ENCODE results near the gene TTC14.
"Not testable (repeated sequence)": the region's sequence is repeated elsewhere in the genome, so short reads cannot be mapped to it uniquely, and the experiment has no call there.

The TTC14 gene, protein sequence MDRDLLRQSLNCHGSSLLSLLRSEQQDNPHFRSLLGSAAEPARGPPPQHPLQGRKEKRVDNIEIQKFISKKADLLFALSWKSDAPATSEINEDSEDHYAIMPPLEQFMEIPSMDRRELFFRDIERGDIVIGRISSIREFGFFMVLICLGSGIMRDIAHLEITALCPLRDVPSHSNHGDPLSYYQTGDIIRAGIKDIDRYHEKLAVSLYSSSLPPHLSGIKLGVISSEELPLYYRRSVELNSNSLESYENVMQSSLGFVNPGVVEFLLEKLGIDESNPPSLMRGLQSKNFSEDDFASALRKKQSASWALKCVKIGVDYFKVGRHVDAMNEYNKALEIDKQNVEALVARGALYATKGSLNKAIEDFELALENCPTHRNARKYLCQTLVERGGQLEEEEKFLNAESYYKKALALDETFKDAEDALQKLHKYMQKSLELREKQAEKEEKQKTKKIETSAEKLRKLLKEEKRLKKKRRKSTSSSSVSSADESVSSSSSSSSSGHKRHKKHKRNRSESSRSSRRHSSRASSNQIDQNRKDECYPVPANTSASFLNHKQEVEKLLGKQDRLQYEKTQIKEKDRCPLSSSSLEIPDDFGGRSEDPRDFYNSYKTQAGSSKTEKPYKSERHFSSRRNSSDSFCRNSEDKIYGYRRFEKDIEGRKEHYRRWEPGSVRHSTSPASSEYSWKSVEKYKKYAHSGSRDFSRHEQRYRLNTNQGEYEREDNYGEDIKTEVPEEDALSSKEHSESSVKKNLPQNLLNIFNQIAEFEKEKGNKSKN

DNA sequence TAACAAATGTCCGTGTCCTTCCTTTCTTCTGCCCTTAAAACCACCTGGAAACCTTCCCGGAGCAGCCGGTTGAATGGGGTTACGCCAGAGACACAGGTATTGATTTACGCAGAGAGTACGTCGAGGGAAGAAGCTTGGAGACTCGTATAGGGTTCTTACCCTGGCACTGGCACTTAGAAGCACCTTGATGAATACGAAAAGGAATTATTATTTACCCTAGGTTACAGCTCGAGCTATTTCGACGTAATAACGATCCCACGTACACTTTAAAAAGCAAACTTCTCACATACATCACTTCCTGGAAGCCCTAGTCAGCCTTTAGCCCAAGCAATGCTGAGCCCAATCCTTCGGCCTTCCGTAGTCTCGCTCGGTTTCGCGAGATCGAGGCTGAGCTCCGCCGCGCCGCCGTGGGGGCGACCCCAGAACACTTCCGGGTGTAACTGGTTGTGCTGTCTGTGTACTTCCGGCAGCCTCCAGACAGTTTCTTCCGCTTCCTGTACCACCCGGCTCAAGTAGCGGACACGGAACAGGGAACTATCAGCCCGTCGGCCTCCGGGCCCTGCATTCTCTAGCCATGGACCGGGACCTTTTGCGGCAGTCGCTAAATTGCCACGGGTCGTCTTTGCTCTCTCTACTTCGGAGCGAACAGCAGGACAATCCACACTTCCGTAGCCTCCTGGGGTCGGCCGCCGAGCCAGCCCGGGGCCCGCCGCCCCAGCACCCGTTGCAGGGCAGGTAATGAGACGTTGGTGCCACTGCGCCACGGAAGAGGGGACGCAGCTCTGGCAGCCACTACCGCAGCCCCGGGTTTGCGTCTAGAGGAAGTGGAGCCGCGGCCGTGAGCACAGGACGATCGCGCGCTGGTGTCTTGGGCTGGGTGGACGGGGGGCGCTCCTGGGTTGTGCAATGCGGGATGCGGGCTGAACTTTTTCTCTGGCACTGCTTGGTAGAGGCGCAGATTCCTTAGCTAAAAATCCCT is at the start of gene TTC14:
Gene TTC14 (plus strand): TSS at position 476 of the 979 bp plus-strand sequence. CDS start 99 bp downstream, at position 575.
- peak; percentile 86 to 87 for DNase-seq (ENCODE audit: low read depth in 2 of 2)

DNA sequence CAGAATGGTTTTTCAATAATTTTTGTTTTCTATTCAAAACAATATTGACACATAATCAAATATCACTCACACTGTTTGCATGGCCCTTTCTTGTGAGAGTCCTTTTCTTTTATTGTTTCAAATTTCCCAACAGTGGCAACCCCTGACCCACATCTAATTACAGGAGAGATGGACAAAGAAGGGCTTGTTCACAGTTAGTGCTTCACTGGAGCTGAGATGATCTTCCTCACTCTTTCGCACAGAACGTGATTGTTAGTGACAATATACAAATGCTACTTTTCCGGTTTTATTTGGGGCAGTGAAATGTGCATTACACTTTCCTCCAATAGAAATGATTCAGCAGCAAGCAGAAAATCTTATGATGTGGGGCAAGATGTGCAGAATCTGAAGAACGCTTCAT is 38.6 kb upstream of the TTC14 start:
- no peak for DNase-seq (ENCODE audit: low read depth in 2 of 2)

DNA sequence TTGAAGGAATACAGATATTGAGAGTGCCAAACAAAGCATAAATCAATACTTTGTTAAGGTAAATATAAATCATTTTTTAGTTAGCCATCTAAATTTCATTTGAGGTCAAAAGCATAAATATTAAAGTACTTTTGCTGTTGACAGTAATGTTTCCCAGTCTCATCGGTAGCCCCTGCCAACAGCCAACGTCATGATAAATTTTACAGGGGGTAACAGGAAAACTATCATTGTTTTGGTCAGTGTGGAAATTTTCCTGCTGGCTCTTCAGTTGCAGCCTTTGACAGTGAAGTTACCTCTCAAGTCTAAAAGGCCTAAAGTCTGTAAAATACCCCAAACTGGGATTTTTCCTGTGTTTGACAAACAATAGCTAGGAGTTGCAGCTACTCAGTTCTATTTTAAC is 37.3 kb upstream of the TTC14 start:
- no peak for DNase-seq (ENCODE audit: low read depth in 2 of 2)

DNA sequence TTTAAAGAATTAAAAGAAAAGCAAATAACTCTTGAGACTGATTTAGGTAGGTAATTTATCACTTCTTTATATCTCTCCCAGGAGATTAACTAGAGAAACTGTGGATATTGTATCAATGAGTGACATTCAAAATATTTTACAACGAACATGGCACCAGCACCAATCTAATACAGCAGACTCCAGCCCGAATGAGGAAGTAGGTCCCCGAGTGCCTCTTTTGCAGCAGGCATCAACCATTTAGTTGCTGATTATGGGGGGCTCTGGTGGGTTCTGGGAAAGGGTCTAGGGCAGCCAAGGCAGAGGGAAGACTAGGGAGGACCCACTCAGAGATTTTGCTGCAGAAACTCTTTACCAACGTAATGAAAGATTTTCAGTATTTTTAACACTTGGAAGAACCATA is 31.7 kb upstream of the TTC14 start:
- DNase-seq (ENCODE audit: low read depth in 2 of 2), result no peak

DNA sequence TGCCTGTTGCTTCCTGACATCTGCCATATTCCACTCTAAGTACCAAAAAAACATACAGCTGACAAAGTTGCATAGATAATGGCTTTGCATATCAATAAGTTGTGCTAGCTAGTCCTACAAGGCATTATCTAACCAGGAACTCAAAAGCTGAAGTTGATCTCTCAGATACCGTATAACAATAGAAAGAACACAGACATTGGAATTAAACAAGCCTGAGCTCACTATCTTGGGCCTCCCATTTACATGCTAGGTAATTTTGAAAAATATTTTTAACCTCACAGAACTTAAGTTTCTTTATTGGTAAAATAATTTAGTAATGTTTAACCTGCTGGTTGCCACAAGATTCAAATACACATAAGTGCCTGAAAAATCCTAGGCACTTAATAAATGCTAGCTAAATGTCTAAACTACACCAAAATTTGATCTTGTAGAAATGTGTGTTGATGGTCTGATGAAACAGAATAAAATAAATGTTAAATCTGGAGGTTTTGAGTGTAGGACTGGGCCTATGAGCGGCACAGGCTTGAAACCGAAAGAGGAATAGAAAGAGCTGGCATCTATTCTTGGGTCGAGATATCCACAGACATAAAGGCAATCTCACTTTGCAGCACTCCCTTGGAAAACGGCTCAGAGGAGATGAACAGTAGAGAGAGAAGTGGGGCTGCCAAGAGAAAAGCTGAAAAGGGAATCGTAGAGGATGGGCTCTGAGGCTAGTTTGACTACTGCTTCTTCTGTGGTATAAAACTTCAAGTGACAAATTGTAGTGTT is 29.9 kb upstream of the TTC14 start:
- DNase-seq (ENCODE audit: low read depth in 2 of 2), result no peak

DNA sequence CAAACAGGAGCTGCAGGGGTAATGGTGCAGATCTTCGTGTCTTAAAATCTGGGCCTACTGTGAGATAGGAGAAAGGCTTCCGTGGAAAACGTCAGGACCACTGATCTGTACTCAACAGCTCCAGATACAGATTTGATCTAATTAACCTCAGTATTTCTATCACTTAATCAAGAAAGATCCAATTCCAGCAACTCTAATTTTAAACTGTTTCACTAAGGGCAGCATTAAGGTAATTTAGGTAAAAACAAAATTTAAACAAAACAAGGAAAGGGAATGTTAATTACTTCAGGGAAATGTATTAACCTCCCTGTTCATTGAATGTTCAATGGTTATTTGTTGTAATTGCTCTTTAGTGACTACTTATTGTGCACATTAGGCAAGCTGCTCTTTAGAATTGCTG is 26.4 kb upstream of the TTC14 start:
- DNase-seq (ENCODE audit: low read depth in 2 of 2), result no peak

DNA sequence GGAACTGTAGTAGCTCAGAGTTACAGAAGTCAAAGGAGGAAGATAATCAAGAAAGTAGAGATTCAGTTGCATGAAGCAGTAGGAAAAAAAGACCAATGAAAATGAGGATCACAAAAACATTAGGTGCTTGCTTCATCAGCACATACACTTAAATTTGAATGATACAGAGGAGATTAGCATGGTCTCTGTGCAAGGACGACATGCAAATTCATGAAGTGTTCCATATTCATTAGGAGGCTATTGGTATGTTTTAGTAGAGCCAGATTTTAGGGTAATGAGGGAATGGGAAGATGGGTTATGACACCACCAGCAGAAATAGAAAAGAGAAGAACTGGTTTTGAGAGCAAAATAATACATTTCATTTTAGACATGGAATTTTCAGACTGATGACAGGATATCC is 21.0 kb upstream of the TTC14 start:
- no peak for DNase-seq (ENCODE audit: low read depth in 2 of 2)

DNA sequence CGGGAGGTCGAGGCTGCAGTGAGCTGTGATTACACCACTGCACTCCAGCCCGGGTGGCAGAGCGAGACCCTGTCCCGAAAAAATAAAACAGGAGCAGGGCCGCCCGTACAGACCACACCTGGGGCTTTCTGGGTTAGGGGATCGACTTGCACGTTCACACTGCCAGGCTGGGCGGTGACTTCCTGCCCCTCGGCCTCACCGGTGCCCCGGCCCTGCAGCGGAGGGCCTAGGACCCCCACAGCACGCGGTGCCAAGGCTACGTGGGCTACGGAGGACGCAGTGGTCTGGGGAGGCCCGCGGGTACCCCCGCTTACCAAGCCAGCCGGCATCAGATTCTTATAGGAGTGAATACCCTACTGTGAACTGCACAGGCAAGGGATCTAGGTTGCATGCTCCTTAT is 11.6 kb upstream of the TTC14 start:
- DNase-seq (ENCODE audit: low read depth in 2 of 2), result no peak

DNA sequence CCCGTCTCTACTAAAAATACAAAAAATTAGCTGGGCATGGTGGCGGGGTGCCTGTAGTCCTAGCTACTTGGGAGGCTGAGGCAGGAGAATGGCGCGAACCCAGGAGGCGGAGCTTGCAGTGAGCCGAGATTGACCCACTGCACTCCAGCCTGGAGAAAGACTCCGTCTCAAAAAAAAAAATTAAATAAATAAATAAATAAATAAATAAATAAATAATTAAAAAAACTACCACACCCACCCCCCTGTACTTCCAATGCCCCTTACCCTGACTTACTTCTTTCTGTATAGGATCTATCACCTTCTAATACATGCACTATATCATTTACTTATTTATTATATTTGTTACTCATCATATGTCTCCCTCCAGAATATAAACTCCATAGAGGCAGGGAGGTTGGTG is 8.3 kb upstream of the TTC14 start:
- DNase-seq (ENCODE audit: low read depth in 2 of 2), result not testable (repeated sequence)

DNA sequence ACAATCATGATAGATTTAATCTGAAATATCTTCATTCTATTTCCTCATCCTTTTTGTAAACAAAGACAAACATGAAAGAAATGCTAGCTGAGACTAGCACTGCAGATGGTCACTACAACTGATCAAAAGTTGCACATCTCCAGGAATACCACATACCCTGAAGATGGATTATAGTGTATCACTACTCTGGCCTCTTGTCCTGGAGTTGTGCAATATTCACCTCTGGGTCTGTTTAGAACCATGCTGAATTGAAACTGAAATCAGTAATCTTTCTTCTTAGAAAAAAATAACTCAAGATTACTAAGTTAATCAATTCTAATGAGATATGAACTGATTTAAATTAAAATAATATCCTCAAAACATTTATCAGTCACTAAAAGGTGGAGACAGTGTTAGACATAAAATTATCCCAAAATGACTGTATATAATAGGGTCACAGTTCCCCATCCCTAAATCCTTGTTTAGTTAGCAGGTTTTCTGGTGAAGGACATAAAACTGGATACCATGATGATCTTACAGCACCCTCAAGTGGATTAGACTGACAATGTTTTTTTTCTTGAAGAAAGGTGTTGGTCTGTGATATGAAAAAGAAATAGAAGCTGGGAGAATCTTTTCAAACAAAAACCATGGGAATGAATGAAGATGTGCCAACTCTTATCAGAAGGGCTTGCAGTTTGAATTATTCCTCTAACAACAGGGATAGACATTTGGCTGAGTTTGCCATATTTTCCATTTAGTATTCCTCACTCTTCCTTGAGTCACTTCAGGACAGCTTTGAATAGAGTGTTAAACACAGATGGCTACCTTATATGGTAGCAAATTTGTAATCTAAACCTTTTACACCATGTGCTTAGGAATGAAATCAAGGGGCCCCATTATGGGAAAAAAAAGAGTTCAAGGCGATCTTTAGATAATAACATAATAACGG is 7.1 kb upstream of the TTC14 start:
- no peak for DNase-seq (ENCODE audit: low read depth in 2 of 2)

DNA sequence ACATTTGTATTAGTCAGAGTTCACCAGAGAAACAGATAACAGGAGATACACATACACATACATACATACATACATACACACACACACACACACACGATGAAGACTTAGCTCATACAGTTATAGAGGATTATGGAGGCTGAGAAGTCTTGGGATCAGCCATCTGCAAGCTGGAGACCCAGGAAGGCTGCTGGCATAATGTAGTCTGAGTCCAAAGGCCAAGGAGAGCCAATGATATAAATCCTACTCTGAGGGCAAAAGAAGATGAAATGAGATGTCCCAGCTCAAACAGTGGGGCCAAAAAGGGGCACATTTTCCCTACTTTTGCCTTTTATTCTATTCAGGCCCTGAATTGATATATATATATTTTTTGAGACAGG is 6.4 kb upstream of the TTC14 start:
- DNase-seq (ENCODE audit: low read depth in 2 of 2), result no peak

DNA sequence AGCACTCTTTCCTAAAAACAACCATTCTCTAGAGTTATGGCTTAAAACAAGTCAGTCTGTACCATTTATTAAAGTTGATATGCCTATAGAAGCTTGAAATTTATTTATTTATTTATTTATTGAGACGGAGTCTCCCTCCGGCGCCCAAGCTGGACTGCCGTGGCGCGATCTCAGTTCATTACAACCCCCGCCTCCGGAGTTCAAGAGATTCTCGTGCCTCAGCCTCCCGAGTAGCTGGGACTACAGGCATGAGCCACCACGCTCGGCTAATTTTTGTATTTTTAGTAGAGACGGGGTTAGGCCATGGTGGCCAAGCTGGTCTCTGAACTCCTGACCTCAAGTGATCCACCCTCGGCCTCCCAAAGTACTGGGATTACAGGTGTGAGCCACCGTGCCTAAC is 1.5 kb upstream of the TTC14 start:
- DNase-seq (ENCODE audit: low read depth in 2 of 2), result no peak

DNA sequence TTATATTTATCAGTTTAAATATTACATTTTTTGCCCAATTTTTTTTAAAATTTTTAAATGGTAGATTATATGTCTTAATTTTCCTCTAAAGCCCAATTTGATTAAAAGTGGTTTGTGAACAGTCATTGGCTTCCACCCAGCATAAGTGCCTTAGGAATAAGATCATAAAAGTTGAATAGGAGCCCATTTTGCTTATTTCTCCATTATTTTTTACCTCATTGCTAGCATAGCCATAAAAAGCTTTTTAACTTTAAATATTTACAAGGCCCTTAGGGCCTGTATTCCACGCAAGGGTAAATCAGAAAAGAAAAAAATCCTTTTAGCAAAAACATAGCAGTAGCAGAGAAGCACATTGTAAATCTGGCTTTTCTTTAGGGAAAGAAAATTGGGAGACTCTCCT is 9.0 kb downstream of the TTC14 start:
- no peak for DNase-seq (ENCODE audit: low read depth in 2 of 2)

DNA sequence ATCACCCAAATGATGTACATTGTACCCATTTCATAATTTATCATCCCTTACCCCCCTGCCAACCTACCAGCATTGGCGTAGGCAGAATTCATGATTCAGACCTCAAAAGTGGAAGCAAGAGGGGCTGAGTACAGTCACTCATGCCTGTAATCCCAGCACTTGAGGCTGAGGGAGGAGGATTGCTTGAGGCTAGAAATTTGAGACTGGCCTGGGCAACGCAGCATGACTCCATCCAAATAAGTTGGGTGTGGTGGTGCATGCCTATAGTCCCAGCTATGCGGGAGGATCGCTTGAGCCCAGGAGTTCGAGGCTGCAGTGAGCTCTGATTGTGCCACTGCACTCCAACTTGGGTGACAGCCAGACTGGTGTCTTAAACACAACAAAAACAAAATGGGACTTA is 10.4 kb downstream of the TTC14 start:
- DNase-seq (ENCODE audit: low read depth in 2 of 2), result no peak

DNA sequence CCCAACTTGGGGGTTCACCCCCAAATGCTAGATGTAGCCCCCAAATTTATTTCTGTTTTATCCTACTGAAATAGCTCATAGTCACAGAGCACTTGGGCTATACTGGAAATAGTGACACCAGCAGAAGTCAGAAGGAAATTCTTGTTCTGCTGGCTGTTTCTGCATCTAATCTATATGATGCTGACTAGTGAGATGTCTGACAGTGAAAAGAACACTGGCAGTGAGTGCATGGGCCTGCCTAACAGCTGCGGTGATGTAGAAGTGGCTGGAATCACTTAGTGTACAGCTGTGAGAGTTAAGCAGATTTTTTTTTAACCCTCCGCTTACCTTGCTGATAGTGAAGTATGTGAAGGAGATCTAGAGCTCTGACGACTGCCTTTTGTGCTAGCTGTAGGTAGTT is 14.0 kb downstream of the TTC14 start:
- no peak for DNase-seq (ENCODE audit: low read depth in 2 of 2)

DNA sequence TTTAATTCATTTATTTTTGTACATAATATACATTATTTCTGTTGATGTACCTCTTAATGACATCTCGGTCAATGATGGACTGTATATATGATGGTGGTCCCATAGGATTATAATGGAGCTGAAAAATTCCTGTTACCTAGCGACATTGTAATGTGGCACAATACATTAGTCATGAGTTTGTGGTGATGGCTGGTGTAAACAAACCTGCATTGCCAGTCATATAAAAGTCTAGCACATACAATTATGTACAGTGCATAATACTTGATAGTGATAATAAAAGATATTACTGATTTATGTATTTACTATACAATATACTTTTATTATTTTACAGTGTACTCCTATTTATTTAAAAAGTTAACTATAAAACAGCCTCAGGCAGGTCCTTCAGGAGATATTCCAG is 15.1 kb downstream of the TTC14 start:
- DNase-seq (ENCODE audit: low read depth in 2 of 2), result no peak

DNA sequence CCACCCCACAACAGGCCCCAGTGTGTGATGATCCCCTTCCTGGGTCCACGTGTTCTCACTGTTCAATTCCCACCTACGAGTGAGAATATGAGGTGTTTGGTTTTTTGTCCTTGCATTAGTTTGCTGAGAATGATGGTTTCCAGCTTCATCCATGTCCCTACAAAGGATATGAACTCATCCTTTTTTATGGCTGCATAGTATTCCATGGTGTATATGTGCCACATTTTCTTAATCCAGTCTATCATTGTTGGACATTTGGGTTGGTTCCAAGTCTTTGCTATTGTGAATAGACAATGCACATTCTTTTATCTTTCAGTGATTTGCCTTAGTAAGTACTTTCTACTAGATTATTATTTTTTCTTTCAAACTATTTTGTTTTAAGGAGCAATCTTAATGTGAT is 16.6 kb downstream of the TTC14 start:
- not testable (repeated sequence) for DNase-seq (ENCODE audit: low read depth in 2 of 2)

DNA sequence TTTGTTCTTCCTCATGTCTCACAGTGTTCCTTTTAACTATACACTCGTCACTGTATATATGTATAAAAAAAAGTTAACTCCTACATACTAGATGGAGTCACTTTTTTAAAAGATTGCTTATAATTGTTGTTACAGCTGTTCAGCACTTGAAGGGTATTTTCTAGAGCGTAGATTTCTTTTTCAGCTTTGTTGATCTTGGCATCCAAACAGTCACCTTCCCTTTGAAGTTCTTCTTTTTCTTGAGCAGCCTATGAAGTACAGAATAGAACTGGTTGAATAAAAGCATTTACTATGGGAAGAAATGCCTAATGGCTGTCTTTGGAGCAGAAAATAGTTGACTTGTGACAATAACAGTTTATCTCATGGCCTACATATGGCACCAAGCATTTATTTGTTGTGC is 17.8 kb downstream of the TTC14 start:
- no peak for DNase-seq (ENCODE audit: low read depth in 2 of 2)

DNA sequence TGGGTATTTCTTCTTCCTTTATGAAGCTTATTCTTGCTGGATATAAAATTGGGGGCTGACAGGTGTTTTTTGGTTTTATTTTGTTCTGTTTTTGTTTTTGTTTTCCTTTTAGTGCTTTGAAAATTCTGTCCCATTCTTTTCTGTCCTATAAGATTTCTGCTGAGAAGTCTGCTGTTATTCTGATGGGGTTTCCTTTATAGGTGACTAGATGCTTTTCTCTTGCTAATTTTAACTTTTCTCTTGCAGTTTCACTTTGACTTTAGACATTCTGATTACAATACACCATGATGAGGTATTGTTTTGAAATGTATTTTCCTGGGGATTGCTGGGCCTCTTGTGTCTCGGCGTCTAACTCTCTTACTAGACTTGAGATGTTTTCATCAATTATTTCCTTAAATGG is 22.8 kb downstream of the TTC14 start:
- no peak for DNase-seq (ENCODE audit: low read depth in 2 of 2)

DNA sequence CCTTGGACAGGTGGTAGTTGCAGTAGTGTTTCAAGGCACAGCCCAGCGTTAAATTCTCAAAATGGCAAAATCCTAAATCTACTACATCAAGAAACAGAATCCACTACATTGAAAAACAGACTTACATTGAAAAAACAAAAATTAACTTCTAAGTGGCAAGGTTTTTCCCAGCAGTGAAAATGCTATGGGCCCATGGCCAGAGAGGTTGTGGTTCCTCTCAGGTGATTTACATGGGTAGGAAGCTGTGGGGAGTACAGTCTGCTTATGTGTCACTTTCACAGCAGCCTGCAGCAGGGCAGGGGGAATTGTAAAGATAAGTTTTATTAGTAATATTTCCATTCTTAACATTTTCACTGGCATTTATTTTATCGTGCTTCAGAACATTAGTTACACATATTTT is 24.9 kb downstream of the TTC14 start:
- no peak for DNase-seq (ENCODE audit: low read depth in 2 of 2)

Data from activated CD4-positive, alpha-beta T cell treated with anti-CD3 and anti-CD28 coated beads for 24 hours (primary cell).